Heart left ventricle (tissue), 13 donors: Measurements from ENCODE around the gene PRICKLE3.

ENCODE experiments used
- CTCF ChIP-seq, 12 donors: fragments of 200-600 bp; sonication (generic) in 4 of 12; IDR thresholded peaks; one replicate each; pipeline versions ENCODE4 v1.5.0 to v1.8.0; 2018 to 2022; ENCODE audit warnings: antibody characterized with exemption in 12 of 12, mild to moderate bottlenecking in 5 of 12
- POLR2A ChIP-seq, 2 donors: fragments of 450-650 bp; IDR thresholded peaks; one replicate each; pipeline ENCODE4 v1.6.1; 2017; ENCODE audit warnings: antibody characterized with exemption in 2 of 2, mild to moderate bottlenecking in 2 of 2, moderate library complexity in 2 of 2
- donor health status: ischemic (EF 13 %, LVEDD 7.1; RV severe dilation, severe dysfunction).
- donor health status: DM: no; HTN: yes; CAD: no.
- donor health status: DM: no; HTN: no; CAD: no.
- donor health status: ischemic (EF 25% LVEDD 6.9; RV normal size, moderate dysfunction).
- donor health status: ischemic (EF 25% LVEDD 5.7; RV mildly dilated, moderate dysfunction).
- donor health status: ischemic (EF 35%, LVEDD 5.7; RV mildly dilated, moderate dysfunction).
- donor health status: nonischemic (EF 11% LVEDD 7.7; RV severe dilation, severe dysfunction).
- donor health status: DM: yes; HTN: yes; CAD: no.
- donor health status: PGD.
- donor health status: ischemic (EF 29% LVEDD 5.4; RV normal size, mild dysfunction).
- donor health status: nonischemic (EF 23%, LVEDD 6.1; RV moderate dilation, normal function).

- no peak for TF ChIP-seq CTCF (IDR thresholded peaks at IDR 0.05)
- no peak for TF ChIP-seq POLR2A (IDR thresholded peaks at IDR 0.05)
These were observed 46.4 kb upstream of the PRICKLE3 start for GRCh38 chrX:49232525-49232924.
